ENCODE results near the gene DAAM1.

Gene DAAM1

GRCh38 chr14:59188461-59189090, at the start of gene DAAM1:
DAAM1 (plus strand) TSS chr14:59188667; CDS start chr14:59263478, 74,811 bp downstream.
- DNase-seq (ENCODE audit: low spot score): peak; percentile 99

GRCh38 chr14:59139324-59139723, 49.1 kb upstream of the DAAM1 start:
- no peak for DNase-seq (ENCODE audit: low spot score)

- no peak for DNase-seq (ENCODE audit: low spot score)
Measured at GRCh38 chr14:59140106-59140843, 48.2 kb upstream of the DAAM1 start.

GRCh38 chr14:59146484-59146883, 42.0 kb upstream of the DAAM1 start:
- DNase-seq (ENCODE audit: low spot score): no peak

GRCh38 chr14:59147007-59147406, 41.5 kb upstream of the DAAM1 start:
- DNase-seq (ENCODE audit: low spot score): no peak

GRCh38 chr14:59148334-59148900, 40.0 kb upstream of the DAAM1 start:
- no peak for DNase-seq (ENCODE audit: low spot score)

- DNase-seq (ENCODE audit: low spot score): peak; percentile 72
Measured at GRCh38 chr14:59150990-59151389, 37.5 kb upstream of the DAAM1 start.

- DNase-seq (ENCODE audit: low spot score): no peak
Measured at GRCh38 chr14:59154373-59154772, 34.1 kb upstream of the DAAM1 start.

GRCh38 chr14:59155886-59156285, 32.6 kb upstream of the DAAM1 start:
- DNase-seq (ENCODE audit: low spot score): no peak

GRCh38 chr14:59159169-59159568, 29.3 kb upstream of the DAAM1 start:
- no peak for DNase-seq (ENCODE audit: low spot score)

GRCh38 chr14:59160506-59160905, 28.0 kb upstream of the DAAM1 start:
- DNase-seq (ENCODE audit: low spot score): no peak

- no peak for DNase-seq (ENCODE audit: low spot score)
Measured at GRCh38 chr14:59161561-59162175, 26.8 kb upstream of the DAAM1 start.

GRCh38 chr14:59166258-59166657, 22.2 kb upstream of the DAAM1 start:
- no peak for DNase-seq (ENCODE audit: low spot score)

GRCh38 chr14:59175404-59175803, 13.1 kb upstream of the DAAM1 start:
- no peak for DNase-seq (ENCODE audit: low spot score)

GRCh38 chr14:59176765-59177164, 11.7 kb upstream of the DAAM1 start:
- no peak for DNase-seq (ENCODE audit: low spot score)

GRCh38 chr14:59177262-59177661, 11.2 kb upstream of the DAAM1 start:
- no peak for DNase-seq (ENCODE audit: low spot score)

GRCh38 chr14:59181791-59182190, 6.7 kb upstream of the DAAM1 start:
- DNase-seq (ENCODE audit: low spot score): no peak

GRCh38 chr14:59182641-59183040, 5.8 kb upstream of the DAAM1 start:
- DNase-seq (ENCODE audit: low spot score): no peak

GRCh38 chr14:59183150-59183549, 5.3 kb upstream of the DAAM1 start:
- DNase-seq (ENCODE audit: low spot score): no peak

GRCh38 chr14:59184396-59184795, 4.1 kb upstream of the DAAM1 start:
- no peak for DNase-seq (ENCODE audit: low spot score)

- no peak for DNase-seq (ENCODE audit: low spot score)
Measured at GRCh38 chr14:59185676-59186075, 2.8 kb upstream of the DAAM1 start.

GRCh38 chr14:59186306-59186705, 2.2 kb upstream of the DAAM1 start:
- no peak for DNase-seq (ENCODE audit: low spot score)

GRCh38 chr14:59187118-59187517, 1.3 kb upstream of the DAAM1 start:
- no peak for DNase-seq (ENCODE audit: low spot score)

All from pons (tissue), 1 donor.